ENCODE measurements around the gene FES. TPM values are rescaled to one million over a fixed set of nuclear protein-coding genes. Genes with fewer than 3 reads are reported as not detected.
"Not testable (repeated sequence)": the region's sequence is repeated elsewhere in the genome, so short reads cannot be mapped to it uniquely, and the experiment has no call there.

The FES gene
- total RNA-seq, 1 donor from 2014 or later, result 39.4 TPM

- DNase-seq (ENCODE audit: low spot score) (peak; percentile 85), ATAC-seq (peak; percentile 29)
These were observed 23.2 kb upstream of the FES start for GRCh38 chr15:90860942-90861675.

- no peak for DNase-seq (ENCODE audit: low spot score)
These were observed 21.8 kb upstream of the FES start for GRCh38 chr15:90862487-90862886.

GRCh38 chr15:90862964-90863778 is 21.1 kb upstream of the FES start:
- DNase-seq (ENCODE audit: low spot score) (peak; percentile 97), ATAC-seq (peak; percentile 64)

More at GRCh38 chr15:90862487-90862886, 21.8 kb upstream of the FES start:
- ATAC-seq, result no peak

GRCh38 chr15:90863987-90864386 is 20.3 kb upstream of the FES start:
- no peak for ATAC-seq
- no peak for DNase-seq (ENCODE audit: low spot score)

GRCh38 chr15:90864507-90864906 is 19.8 kb upstream of the FES start:
- DNase-seq (ENCODE audit: low spot score), result no peak

DNA sequence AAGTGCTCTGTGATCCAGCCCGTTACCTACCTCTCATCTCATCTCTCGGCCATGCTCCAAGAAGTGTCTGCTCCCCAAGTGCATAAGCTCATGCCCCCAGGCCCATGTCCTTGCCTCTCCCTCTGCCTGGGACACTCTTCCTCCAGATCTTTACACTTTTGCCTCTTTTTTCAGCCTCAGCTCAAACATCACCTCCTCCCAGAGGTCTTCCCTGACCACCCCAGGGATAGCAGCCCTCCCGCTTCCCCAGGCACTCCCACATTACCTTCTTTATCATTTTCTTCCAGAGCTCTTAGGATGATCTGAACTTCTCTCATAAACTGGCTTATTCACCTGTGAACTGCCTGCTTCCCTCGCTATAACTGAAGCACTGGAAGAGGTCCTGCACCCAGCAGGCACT is 18.6 kb upstream of the FES start:
- DNase-seq (ENCODE audit: low spot score), result no peak
- no peak for ATAC-seq

More at GRCh38 chr15:90864507-90864906, 19.8 kb upstream of the FES start:
- no peak for ATAC-seq

GRCh38 chr15:90866161-90866715 is 18.1 kb upstream of the FES start:
- ATAC-seq (peak; percentile 3), DNase-seq (ENCODE audit: low spot score) (no peak)

DNA sequence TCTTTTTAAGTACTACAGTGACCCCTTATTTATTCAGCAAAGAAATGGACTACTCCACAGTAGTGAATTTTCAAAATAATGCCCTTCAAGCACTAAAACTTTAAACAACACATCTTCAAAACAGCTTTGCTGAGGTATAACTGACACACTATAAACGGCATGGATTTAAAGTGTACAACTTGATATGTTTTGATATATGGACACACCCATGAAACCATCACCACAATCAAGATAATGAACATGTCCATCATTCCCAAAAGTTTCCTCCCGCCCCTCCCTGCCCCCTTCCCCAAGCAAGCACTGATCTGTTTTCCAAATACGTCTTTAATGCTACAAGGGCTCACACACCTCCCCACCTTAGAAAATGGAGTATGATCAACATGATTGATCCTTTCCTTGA is 17.5 kb upstream of the FES start:
- ATAC-seq (no peak), DNase-seq (ENCODE audit: low spot score) (no peak)

- ATAC-seq (no peak), DNase-seq (ENCODE audit: low spot score) (no peak)
These were observed 16.0 kb upstream of the FES start, which contains the start of gene FURIN for GRCh38 chr15:90868261-90868689. TSS of gene FURIN (plus strand) at chr15:90868588. CDS start at chr15:90875741, 7,153 bp downstream.

DNA sequence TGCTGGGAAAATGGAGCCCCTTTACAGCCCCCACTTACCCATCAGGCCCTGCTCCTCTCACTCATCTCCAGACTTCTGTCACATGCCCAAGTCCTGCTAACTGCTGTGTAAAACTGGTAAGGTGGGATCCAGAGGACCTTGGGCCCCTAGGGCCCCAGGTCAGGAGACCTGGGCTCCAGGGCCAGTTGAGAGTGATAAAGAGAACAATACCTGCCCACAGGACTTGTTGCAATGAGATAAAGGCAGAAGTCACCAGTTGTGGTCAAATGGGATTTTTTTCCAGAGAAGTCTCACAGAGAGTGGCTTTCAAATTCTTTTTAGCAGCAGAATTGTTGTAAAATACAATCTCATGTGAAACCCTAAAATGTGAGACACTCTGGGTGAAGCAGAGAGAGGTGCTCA is 15.2 kb upstream of the FES start:
- DNase-seq (ENCODE audit: low spot score) (no peak), ATAC-seq (no peak)

DNA sequence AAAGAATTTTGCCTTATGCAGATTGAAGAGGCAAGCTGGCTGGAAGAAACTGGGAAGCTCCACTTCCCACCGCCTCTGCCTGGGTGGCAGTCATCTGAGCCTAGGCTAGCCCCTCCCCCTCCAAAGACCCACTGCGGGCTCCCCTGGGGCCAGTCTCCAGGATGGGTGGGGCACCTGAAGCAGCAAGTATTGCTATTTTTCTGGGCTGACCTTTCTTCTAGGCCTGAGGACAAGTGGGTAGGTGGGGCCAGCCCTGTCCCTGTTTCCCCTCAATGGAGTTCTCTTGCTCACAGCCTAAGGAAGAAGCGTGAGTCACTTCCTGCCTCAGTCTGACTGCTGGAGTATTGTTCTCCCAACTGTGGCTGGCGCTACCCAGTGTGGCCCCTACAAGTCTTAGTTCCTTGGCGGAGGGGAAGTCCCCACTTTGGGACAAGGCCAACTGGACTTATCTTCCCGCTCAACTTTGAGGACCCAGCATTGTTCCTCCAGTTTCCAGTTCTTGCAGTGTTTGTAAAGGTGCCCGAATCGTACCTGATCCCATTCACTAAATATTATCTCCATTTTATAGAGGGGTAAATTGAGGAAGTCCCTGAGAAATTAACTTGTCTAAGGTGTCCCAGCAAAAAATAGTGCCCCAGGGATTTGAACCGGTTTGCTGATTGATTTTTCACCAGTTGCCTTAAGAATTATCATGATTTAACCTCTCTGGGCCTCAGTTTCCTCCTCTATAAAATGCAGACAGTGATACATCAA is 14.5 kb upstream of the FES start:
- peak; percentile 2 for ATAC-seq

DNA sequence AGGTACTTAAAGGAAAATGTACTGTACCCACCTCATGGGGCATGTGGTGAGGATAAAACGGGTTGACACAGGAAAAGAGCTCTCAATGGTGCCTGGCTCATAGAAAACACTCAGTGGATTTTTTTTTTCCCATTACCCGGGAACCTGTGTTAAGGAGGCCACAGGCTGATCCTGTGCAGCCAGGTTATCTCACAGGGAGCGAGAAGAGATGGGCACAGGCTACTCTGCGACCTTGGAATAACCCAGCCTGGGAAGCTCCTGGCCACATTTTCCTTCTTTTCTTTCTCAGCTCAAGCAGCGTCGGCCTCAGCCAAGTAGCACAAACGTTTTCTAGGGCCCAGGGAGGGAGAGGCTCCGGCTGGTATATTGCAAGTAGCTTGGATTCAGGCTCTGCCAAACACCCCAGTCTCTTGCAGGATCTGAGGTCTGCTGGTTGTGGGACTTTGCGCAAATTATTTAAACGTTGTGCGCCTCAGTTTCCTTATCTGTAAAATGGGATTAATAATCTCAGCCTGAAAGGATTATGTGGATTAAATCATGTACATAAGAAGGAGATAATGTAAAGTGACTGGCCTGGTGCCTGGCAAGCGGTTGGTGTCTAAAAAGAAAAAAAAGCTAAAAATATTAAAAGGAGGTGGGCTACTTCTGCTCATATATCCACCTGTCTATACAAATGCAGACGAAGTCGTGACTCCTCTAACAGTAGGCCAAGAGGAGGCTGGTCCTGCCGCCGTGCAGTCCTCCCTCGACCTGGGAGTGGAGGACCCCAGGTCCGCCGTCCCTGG is 13.8 kb upstream of the FES start:
- no peak for ATAC-seq
- no peak for DNase-seq (ENCODE audit: low spot score)

More for the DNA sequence above, 14.5 kb upstream of the FES start:
- DNase-seq (ENCODE audit: low spot score), result no peak

DNA sequence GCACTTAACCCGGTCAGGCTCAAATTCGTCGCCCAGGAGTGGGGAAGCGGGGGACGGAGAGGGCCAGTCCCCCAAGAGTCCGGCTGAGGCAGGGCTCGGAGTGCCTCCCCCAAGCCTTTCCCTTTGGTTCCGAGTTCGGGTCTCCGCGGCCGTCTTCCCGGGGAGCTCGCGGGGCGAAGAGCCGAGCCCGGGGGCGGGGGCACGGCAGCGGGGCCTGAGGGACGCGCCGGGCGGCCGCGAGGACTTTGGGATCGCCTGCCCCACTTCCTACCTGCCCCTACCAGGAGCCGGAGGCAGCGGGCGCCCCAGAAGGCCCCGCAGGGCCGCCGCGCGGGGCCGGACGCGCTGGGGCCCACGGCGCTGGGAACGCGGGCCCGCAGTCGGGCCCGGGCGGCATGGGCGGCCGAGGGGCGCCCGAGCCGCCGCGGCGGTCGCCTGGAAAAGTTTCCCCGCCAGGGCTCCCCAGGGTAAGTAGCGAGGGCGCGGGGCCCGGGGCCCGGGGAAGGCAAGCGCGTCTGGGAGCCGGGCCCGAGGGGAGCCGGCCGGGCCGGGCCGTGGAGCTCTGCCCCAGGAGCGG is 13.1 kb upstream of the FES start:
- no peak for DNase-seq (ENCODE audit: low spot score)
- ATAC-seq, result peak; percentile 1

- ATAC-seq, result peak; percentile 11
- DNase-seq (ENCODE audit: low spot score), result no peak
These were observed 12.4 kb upstream of the FES start for GRCh38 chr15:90871716-90872485.

- ATAC-seq (peak; percentile 5), DNase-seq (ENCODE audit: low spot score) (no peak)
These were observed 11.7 kb upstream of the FES start for GRCh38 chr15:90872486-90873184.

GRCh38 chr15:90873488-90873997 is 10.8 kb upstream of the FES start:
- DNase-seq (ENCODE audit: low spot score) (no peak), ATAC-seq (peak; percentile 9)

DNA sequence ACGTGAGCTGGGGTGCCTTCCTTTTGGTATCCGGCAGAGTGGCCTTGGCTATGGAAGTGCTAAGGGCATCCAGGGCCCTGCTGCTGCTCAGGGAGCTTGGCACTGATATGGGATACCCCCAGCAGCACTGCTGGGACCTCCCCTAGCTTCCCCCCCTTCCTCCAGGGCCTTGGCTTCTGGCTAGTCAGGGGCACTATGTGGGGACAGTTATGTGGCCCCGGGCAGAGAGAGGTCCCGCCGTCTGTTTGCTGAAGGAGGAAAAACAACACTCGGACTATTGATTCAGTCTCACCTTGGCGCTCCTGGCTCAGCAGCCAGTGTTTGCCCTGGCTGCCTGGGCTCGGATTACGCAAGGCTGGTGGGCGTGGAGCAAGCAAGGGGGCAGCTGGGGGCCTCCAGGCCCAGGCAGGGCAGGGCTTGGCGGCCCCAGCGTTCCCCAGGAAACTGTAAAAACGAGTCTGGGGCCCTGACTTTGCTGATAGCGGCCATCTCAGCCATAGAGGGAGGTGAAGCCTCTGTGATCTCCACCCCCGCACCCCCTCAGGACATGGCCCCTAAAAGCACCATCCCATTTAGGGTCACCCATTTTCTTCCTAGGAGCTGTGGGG is 10.2 kb upstream of the FES start:
- DNase-seq (ENCODE audit: low spot score) (peak; percentile 95), ATAC-seq (peak; percentile 74)

DNA sequence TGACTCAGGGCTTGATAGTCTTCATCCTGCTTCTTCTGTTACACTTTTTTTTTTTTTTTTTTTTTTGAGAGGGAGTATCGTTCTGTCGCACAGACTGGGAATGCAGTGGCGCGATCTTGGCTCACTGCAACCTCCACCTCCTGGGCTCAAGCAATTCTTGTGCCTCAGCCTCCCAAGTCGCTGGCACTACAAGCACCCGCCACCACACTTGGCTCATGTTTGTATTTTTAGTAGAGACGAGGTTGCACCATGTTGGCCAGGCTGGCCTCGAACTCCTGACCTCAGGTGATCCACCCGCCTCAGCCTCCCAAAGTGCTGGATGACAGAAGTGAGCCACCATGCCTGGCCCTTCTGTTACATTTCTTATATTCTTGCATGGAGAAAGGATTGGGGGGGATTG is 9.3 kb upstream of the FES start:
- DNase-seq (ENCODE audit: low spot score), result not testable (repeated sequence)

More for the DNA sequence above, 9.3 kb upstream of the FES start:
- not testable (repeated sequence) for ATAC-seq

All from left lobe of liver (tissue), 2 donors.